A549 (cell line): ENCODE data around the gene MGAT5. TPM values are rescaled to one million over a fixed set of nuclear protein-coding genes. Genes with fewer than 3 reads are reported as not detected.

Source experiments
- ATAC-seq, 2 experiments: fragments of 200-7000 bp in 1 of 2; fragments of >200 bp in 1 of 2; cut with Nextera tagmentation in 1 of 2; cut with Tn5 transposase in 1 of 2; 3 replicates each; pipeline versions ENCODE4 v1.8.0 to v1.9.1; 2018 to 2020; ENCODE audit warnings: mild to moderate bottlenecking in 1 of 2, moderate library complexity in 1 of 2
- CTCF ChIA-PET: fragments of 300-600 bp; sonication (Branson Sonifier 250); formaldehyde crosslinking; extraction: SDS; loops from one replicate; lab custom pipeline; 2021; ENCODE audit warnings: antibody characterized with exemption, inconsistent platforms; lab: Yijun Ruan, JAX
- POLR2A ChIA-PET: fragments of 350-600 bp; formaldehyde crosslinking; extraction: SDS; loops from one replicate; lab custom pipeline; 2021; ENCODE audit warnings: antibody characterized with exemption, inconsistent platforms; lab: Yijun Ruan, JAX
- DNase-seq, 2 experiments: peaks; one replicate each; pipeline versions ENCODE4 v3.0.0 to v3.0.0-alpha.2; 2011 to 2016; ENCODE audit warnings: low read depth in 1 of 2, low spot score in 1 of 2
- FAIRE-seq: peaks from 2 replicates; lab custom pipeline; 2011; peaks lifted over from hg19 to GRCh38; lab: Jason Lieb, UNC
- H3K27ac ChIP-seq, 2 experiments: fragments of >200 bp; sonication (Bioruptor Twin); formaldehyde crosslinking; 3 replicates each; pipeline ENCODE4 v1.5.1; 2016 to 2017
- H3K4me1 ChIP-seq: fragments of >200 bp; sonication (Bioruptor Twin); formaldehyde crosslinking; 3 replicates; pipeline ENCODE4 v1.6.1; 2016
- H3K4me2 ChIP-seq: fragments of >200 bp; sonication (Bioruptor Twin); formaldehyde crosslinking; 3 replicates; pipeline ENCODE4 v1.6.1; 2016
- H3K4me3 ChIP-seq: fragments of >200 bp; sonication (Bioruptor Twin); formaldehyde crosslinking; 3 replicates; pipeline ENCODE4 v1.5.1; 2016
- H3K9me3 ChIP-seq: fragments of >200 bp; sonication (Bioruptor Twin); formaldehyde crosslinking; 3 replicates; pipeline ENCODE4 v1.6.1; 2016
- BCL3 ChIP-seq: fragments of >200 bp; sonication (Bioruptor Twin); formaldehyde crosslinking; IDR thresholded peaks from 3 replicates; pipeline ENCODE4 v1.6.1; 2016
- BHLHE40 ChIP-seq: IDR thresholded peaks from 2 replicates; pipeline ENCODE4 v1.6.1; 2012; ENCODE audit warnings: low read depth, low read length, inconsistent platforms
- CEBPB ChIP-seq, 2 experiments: fragments of >200 bp in 1 of 2; sonication (Bioruptor Twin) in 1 of 2; formaldehyde crosslinking in 1 of 2; IDR thresholded peaks; 2 replicates each; pipeline ENCODE4 v1.6.1; 2012 to 2016
- CHD2 ChIP-seq: fragments of 150-350 bp; IDR thresholded peaks from 2 replicates; pipeline ENCODE4 v1.6.1; 2014; ENCODE audit warnings: low read length; ENCODE audit not compliant: partially characterized antibody
- CHD4 ChIP-seq: fragments of 200-600 bp; sonication (generic); IDR thresholded peaks from 2 replicates; pipeline ENCODE4 v1.6.1; 2016; ENCODE audit warnings: antibody characterized with exemption, mild to moderate bottlenecking, borderline replicate concordance
- CTCF ChIP-seq: fragments of >200 bp; sonication (Bioruptor Twin); formaldehyde crosslinking; IDR thresholded peaks from 3 replicates; pipeline ENCODE4 v1.5.1; 2016
- EHF ChIP-seq: fragments of 250-450 bp; sonication (Bioruptor Pico); IDR thresholded peaks from 2 replicates; pipeline ENCODE4 v1.5.0; 2020; ENCODE audit warnings: mild to moderate bottlenecking
- EHMT2 ChIP-seq: fragments of 200-600 bp; sonication (generic); IDR thresholded peaks from 2 replicates; pipeline ENCODE4 v1.6.1; 2016; ENCODE audit warnings: antibody characterized with exemption, low read depth, mild to moderate bottlenecking, moderate library complexity
- ESRRA ChIP-seq: fragments of 150-350 bp; IDR thresholded peaks from 2 replicates; pipeline ENCODE4 v1.6.1; 2014; ENCODE audit warnings: mild to moderate bottlenecking, low read length, borderline replicate concordance
- FOSB ChIP-seq: fragments of 250-450 bp; sonication (Bioruptor Pico); IDR thresholded peaks from 2 replicates; pipeline ENCODE4 v1.5.0; 2020; ENCODE audit warnings: mild to moderate bottlenecking, moderate library complexity
- GATA3 ChIP-seq: IDR thresholded peaks from 2 replicates; pipeline ENCODE4 v1.6.1; 2012; ENCODE audit warnings: borderline replicate concordance
- HEYL ChIP-seq: fragments of 250-450 bp; sonication (Bioruptor Pico); IDR thresholded peaks from 2 replicates; pipeline ENCODE4 v1.8.0; 2021; ENCODE audit warnings: mild to moderate bottlenecking, moderate library complexity
- HOXB5 ChIP-seq: fragments of 250-450 bp; sonication (Bioruptor Pico); IDR thresholded peaks from 2 replicates; pipeline ENCODE4 v1.5.0; 2020; ENCODE audit warnings: mild to moderate bottlenecking, moderate library complexity
- JUN ChIP-seq, 2 experiments: fragments of >200 bp; sonication (Bioruptor Twin); formaldehyde crosslinking; IDR thresholded peaks; 2 replicates in 1 of 2; 3 replicates in 1 of 2; pipeline ENCODE4 v1.6.1; 2016 to 2017
- JUNB ChIP-seq: fragments of >200 bp; sonication (Bioruptor Twin); formaldehyde crosslinking; IDR thresholded peaks from 2 replicates; pipeline ENCODE4 v1.6.1; 2016
- KDM1A ChIP-seq: fragments of 200-600 bp; sonication (generic); IDR thresholded peaks from 2 replicates; pipeline ENCODE4 v1.6.1; 2016; ENCODE audit warnings: low read depth, mild to moderate bottlenecking
- MYC ChIP-seq: IDR thresholded peaks from 2 replicates; pipeline ENCODE4 v1.6.1; 2012; ENCODE audit warnings: mild to moderate bottlenecking, inconsistent platforms, low read length, improper control_type of control experiment, borderline replicate concordance
- NFE2L2 ChIP-seq: fragments of 150-350 bp; conservative IDR thresholded peaks from 2 replicates; pipeline ENCODE4 v1.6.1; 2014; ENCODE audit warnings: low read length
- NPAS2 ChIP-seq: fragments of 250-450 bp; sonication (Bioruptor Pico); IDR thresholded peaks from 2 replicates; pipeline ENCODE4 v1.8.0; 2022; ENCODE audit warnings: mild to moderate bottlenecking, moderate library complexity, borderline replicate concordance
- PHF8 ChIP-seq: fragments of 200-600 bp; sonication (generic); IDR thresholded peaks from 2 replicates; pipeline ENCODE4 v1.6.1; 2016; ENCODE audit warnings: low read depth, mild to moderate bottlenecking, antibody characterized with exemption, moderate library complexity, borderline replicate concordance
- POLR2A ChIP-seq: IDR thresholded peaks from 2 replicates; pipeline ENCODE4 v1.6.1; 2012; ENCODE audit warnings: mild to moderate bottlenecking, low read length
- REST ChIP-seq: fragments of 200-600 bp; sonication (generic); IDR thresholded peaks from 2 replicates; pipeline ENCODE4 v1.6.1; 2016; ENCODE audit warnings: antibody characterized with exemption, mild to moderate bottlenecking, moderate library complexity
- RFX5 ChIP-seq: fragments of 450-650 bp; IDR thresholded peaks from 2 replicates; pipeline ENCODE4 v1.7.1; 2014; ENCODE audit warnings: antibody characterized with exemption, mild to moderate bottlenecking, moderate library complexity
- RNF2 ChIP-seq: fragments of 200-600 bp; sonication (generic); IDR thresholded peaks from 2 replicates; pipeline ENCODE4 v1.6.1; 2016; ENCODE audit warnings: low read depth, mild to moderate bottlenecking, antibody characterized with exemption, moderate library complexity, borderline replicate concordance
- SMC3 ChIP-seq: fragments of >200 bp; sonication (Bioruptor Twin); formaldehyde crosslinking; IDR thresholded peaks from 3 replicates; pipeline ENCODE4 v1.6.1; 2018; ENCODE audit warnings: inconsistent platforms
- SREBF2 ChIP-seq: fragments of 450-650 bp; IDR thresholded peaks from 2 replicates; pipeline ENCODE4 v1.6.1; 2014; ENCODE audit warnings: mild to moderate bottlenecking, moderate library complexity
- TFCP2L1 ChIP-seq: fragments of 250-450 bp; sonication (Bioruptor Pico); IDR thresholded peaks from 2 replicates; pipeline ENCODE4 v1.5.0; 2021; ENCODE audit warnings: mild to moderate bottlenecking
- TP53 ChIP-seq: fragments of 250-450 bp; sonication (Bioruptor Pico); IDR thresholded peaks from 2 replicates; pipeline ENCODE4 v1.5.0; 2021; ENCODE audit warnings: mild to moderate bottlenecking, moderate library complexity
- USF2 ChIP-seq: fragments of 450-650 bp; IDR thresholded peaks from 2 replicates; pipeline ENCODE4 v1.6.1; 2014; ENCODE audit warnings: antibody characterized with exemption
- ZC3H11A ChIP-seq: fragments of 450-650 bp; IDR thresholded peaks from 2 replicates; pipeline ENCODE4 v1.6.1; 2014; ENCODE audit warnings: antibody characterized with exemption, mild to moderate bottlenecking
- ZSCAN20 ChIP-seq: fragments of 250-450 bp; sonication (Bioruptor Pico); IDR thresholded peaks from 2 replicates; pipeline ENCODE4 v1.8.0; 2022; ENCODE audit warnings: mild to moderate bottlenecking, moderate library complexity
- WGBS: methylation state at CpG from one replicate; pipeline ENCODE4 v1.1.6; 2017; ENCODE audit errors: missing lambda C conversion rate; 5-methylcytosine and 5-hydroxymethylcytosine counted together
- polyA plus RNA-seq, 4 experiments: library from polyadenylated mRNA; depleted of rRNA in 3 of 4; stranded (reverse); fragments of >200 nt; fragmentation: RNase III in 1 of 4; extraction: RNeasy Plus Mini Kit Qiagen cat#74134 plus additional on column Dnase treatment in 1 of 4; gene quantifications; 2 replicates in 3 of 4; 3 replicates in 1 of 4; pipeline ENCODE4 v1.2.3, GENCODE V29; 2011 to 2017

MGAT5 gene
- polyA plus RNA-seq, 2 of the 4 experiments (the other 2 are of a cell fraction), result 13.2 to 17.1 TPM

GRCh38 chr2:134247679-134248078, 6.2 kb upstream of the MGAT5 start:
- FAIRE-seq (no peak), DNase-seq (no peak), ATAC-seq (no peak)
- Histone ChIP-seq H3K4me3 (no peak overlapping the region), H3K4me1 (no peaks in the 10 kb centered on the region), H3K4me2 (no peak overlapping the region), H3K9me3 (no peaks in the 10 kb centered on the region), H3K27ac (no peak overlapping the region)
- CTCF ChIA-PET, result interaction anchor here (1.1 kb wide), 1 partner anchor 362 kb away, joined by 3 read pairs; no protein-coding TSS in a partner anchor
- TF ChIP-seq SREBF2 (no peak), HEYL (CRISPR knock-in tag) (no peak), TFCP2L1 (CRISPR knock-in tag) (no peak), FOSB (CRISPR knock-in tag) (no peak), NFE2L2 (no peak), RNF2 (no peak), SMC3 (no peak), ESRRA (no peak), JUNB (no peak), CHD2 (no peak), POLR2A (no peak), PHF8 (no peak), EHMT2 (no peak), ZSCAN20 (no peak), EHF (no peak), HOXB5 (CRISPR knock-in tag) (no peak)
- 89% methylated on average over 1 of the region's 1 CpG for WGBS
- POLR2A ChIA-PET, result no interaction called here

- H3K4me2 ChIP-seq, result no peak overlapping the region
- DNase-seq, result no peak
- H3K27ac ChIP-seq, result no peak overlapping the region
- TF ChIP-seq ESRRA (no peak), USF2 (no peak)
- TF ChIP-seq, all 56 proteins: peak for 0
- POLR2A ChIA-PET, result no interaction called here
- Histone ChIP-seq H3K4me3 (no peak overlapping the region), H3K4me1 (no peaks in the 10 kb centered on the region), H3K9me3 (no peaks in the 10 kb centered on the region)
- ATAC-seq, result no peak
- CTCF ChIA-PET, result no interaction called here
- no peak for FAIRE-seq
- 90% methylated on average over 2 of the region's 2 CpGs for WGBS
These were observed 5.0 kb upstream of the MGAT5 start for GRCh38 chr2:134248913-134249312.

GRCh38 chr2:134249755-134250154, 4.1 kb upstream of the MGAT5 start:
- H3K9me3 ChIP-seq, result no peaks in the 10 kb centered on the region
- H3K4me2 ChIP-seq, result no peak overlapping the region
- H3K4me1 ChIP-seq, result no peaks in the 10 kb centered on the region
- ATAC-seq (no peak), DNase-seq (no peak), FAIRE-seq (no peak)
- 96% methylated on average over 2 of the region's 2 CpGs for WGBS
- no peak overlapping the region for H3K27ac ChIP-seq
- H3K4me3 ChIP-seq, result no peak overlapping the region
- POLR2A ChIA-PET, result no interaction called here
- CTCF ChIA-PET, result interaction anchor here (1.1 kb wide), 1 partner anchor 131 kb away, joined by 7 read pairs; no protein-coding TSS in a partner anchor
- TF ChIP-seq CEBPB (IDR thresholded peaks at IDR 0.05) (no peak), JUNB (no peak), BCL3 (no peak), ZC3H11A (no peak), CHD4 (no peak), NFE2L2 (no peak), JUN (IDR thresholded peaks at IDR 0.05) (no peak), TP53 (CRISPR knock-in tag) (no peak), BHLHE40 (no peak), NPAS2 (CRISPR knock-in tag) (no peak), EHMT2 (no peak), CTCF (no peak), KDM1A (no peak), ESRRA (no peak), MYC (no peak), GATA3 (no peak), RFX5 (no peak), REST (no peak)
